Stimulated activated CD8-positive, alpha-beta memory T cell treated with anti-CD3 and anti-CD28 coated beads, Interleukin-15, amount 100 ng/mL, for 48 hours (primary cell): Measurements from ENCODE around the gene ZNF641.

ENCODE experiments used
- DNase-seq, 2 donors: peaks; one replicate each; pipeline ENCODE4 v3.0.0-alpha.2; 2020; ENCODE audit warnings: low read depth in 2 of 2

Gene ZNF641

GRCh38 chr12:48350249-48351021 is at the start of gene ZNF641:
ZNF641 (minus strand) TSS chr12:48350919; CDS start chr12:48348090, 2,829 bp downstream.
- DNase-seq, result peak; percentile 64 to 69

DNA sequence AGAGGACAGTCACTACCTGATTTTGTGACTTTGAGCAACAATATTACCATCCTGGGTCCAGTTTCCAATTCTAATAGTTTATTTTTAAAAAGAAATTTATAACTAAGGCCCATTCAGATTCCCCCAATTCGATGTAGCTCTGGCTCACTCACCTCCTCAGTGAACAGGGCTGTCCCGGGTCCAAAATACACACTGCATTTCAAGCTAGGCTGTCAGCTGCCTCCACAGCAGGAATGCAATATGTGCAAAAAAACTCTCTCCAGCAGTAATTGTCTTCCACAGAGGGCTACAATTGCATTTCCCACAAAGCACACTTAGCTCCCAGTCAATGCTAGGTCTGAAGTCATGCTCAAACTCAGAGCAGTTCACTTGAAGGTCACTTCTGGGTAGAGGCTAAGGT is 39.3 kb upstream of the ZNF641 start:
- DNase-seq, result no peak

DNA sequence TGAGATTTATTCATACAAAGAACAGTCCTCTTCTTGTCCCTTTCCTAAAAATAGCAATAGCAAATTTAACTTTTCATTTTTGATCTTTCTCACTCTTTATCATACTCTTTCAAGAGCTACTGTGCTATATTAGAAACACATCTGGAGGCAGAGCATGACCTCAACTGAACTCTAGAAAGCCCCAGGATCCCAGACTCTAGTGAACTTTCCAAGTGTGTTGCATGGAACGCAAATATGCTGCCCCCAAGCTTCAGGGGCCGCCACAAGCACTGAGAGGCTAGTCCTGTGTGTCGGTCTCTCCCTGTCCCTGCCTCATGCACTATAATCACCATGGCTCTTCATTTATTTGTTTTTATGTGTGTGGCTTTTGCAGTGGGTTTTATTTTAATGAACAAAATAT is 38.7 kb upstream of the ZNF641 start:
- DNase-seq, result no peak

DNA sequence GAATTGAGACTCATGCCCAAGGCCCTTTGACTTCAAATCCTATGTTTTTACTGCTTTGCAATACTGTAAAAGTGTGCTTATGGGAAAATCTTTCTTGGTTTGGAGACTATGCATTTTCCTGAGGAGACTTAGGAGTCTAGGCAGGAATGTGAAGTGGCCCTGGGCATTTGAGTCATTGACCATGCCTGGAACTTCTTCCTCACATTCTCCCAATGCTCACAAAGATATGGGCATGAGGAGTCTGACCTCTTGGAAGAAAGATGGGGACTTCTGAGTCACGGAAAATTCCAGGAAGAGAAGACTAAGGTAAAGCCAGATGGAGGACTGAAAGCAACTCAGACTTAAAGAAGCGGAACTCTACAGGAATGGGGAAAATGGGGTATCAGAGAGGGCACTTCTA is 38.2 kb upstream of the ZNF641 start:
- no peak for DNase-seq

DNA sequence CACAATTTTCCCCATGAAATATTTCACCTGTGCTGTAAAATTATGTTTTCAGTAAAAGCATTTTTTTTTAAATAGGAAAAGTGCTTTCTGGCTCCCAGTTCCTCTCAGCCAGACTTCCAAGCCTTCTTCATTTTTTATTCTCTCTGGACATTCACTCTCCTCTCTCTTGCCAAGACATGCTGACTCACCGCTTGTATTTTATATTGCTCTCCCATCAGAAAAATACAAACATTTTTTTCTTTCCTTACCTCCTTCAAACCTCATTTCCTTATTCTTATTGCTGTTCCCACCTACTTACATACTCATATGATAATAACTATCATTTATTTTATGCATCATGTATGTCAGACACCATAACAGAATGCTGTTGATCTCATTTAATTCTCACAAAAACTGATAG is 37.7 kb upstream of the ZNF641 start:
- DNase-seq, result no peak

DNA sequence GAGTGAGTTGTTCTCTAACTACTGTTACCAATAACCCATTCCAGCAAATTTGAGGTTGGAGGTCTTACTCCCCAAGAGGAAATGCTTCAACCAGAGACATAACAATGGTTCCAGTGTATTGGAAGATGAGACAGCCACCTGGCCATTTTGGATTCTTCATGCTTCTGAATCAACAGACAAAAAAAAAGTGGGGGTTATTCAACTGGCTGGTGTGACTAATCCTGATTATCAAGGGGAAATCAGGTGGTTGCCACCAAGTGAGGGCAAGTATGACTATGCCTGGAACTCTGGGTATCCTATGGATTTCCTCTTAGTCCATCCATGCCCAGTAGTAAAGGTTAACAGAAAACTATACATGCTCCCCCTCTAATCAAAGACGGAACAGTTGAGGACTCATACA is 29.9 kb upstream of the ZNF641 start:
- DNase-seq, result no peak

DNA sequence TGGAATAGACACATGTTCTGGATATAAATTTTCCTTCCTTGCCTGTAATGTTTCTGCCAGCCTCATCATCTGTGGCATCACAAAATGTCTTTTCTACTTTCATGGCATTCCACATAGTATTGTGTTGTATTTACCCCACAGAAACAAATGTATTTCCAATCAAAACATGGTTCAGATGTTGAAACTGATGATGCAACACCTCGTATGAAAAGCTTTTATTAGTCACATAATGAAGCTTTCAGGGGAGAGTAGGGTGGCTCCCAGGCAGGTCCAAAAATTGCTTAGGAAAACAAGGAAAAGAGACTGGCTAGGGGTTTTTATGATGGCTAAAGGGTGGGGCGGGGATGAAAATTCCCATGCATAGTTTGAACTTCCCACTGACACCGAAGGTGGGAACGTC is 29.1 kb upstream of the ZNF641 start:
- DNase-seq, result no peak

DNA sequence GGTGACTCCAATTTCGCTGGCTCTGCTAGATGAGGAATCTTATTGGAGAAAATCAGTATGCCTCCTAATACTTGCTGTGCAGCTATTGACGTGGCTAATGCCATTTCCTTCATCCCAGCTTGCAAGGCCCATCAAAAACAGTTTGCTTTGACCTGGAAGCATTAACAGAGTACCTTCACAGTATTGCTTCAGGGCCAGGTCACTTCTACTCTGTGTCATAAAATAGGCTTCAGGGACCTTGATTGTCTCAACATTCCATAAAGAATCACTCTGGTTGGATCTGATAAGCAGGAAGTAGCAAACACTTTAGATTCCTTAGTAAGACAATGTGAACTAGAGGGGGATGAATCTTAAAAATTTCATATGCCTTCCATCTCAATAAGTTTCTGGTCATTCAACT is 26.9 kb upstream of the ZNF641 start:
- DNase-seq, result no peak

GRCh38 chr12:48374164-48374563 is 23.4 kb upstream of the ZNF641 start:
- DNase-seq, result no peak

DNA sequence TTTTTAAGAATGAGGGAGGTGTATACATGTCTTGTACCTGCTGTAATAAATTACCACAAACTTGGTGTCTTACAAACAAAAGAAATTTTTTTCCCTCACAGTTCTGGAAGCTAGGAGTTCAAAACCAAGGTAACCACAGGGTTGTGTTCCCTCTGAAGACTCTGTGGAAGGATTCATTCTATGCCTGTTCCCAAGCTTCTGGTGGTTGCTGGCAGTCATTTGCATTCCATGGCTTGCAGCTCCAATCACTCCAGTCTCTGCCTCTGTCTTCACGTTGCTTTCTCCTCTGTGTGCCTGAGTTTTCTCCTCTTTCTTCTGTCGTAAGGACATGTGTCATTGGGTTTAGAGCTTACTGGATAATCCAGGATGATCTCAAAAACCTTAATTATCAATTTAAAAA is 15.4 kb upstream of the ZNF641 start:
- no peak for DNase-seq

- no peak for DNase-seq
Measured at GRCh38 chr12:48361664-48362339, 11.1 kb upstream of the ZNF641 start.

DNA sequence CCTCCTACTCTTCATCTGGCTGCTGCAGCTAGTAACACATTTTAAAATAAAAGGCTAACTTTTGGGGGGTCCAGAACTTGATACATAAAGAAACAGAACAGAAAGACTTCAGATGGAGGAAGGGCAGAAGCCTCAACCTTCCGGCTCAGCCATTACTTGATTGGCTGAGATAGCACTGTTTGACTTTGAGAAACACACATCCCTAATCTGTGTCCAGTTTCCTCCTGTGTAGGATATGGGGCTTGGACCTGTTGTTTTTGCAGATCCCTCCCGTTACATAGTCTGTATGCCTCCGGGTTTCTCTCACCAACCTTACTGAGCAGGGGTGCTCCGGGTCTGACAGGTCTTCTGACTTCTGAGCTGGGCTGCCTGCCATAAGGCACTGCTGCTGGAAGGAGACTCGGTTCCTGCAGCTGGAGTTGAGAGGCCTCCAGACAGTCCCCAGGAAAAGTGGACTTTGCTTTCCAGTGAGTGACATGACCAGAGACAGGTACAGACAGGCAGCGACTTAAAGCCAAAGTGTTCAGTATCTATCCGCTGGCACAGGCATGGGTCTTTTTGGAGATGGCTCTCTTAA is 8.3 kb upstream of the ZNF641 start:
- DNase-seq, result no peak

DNA sequence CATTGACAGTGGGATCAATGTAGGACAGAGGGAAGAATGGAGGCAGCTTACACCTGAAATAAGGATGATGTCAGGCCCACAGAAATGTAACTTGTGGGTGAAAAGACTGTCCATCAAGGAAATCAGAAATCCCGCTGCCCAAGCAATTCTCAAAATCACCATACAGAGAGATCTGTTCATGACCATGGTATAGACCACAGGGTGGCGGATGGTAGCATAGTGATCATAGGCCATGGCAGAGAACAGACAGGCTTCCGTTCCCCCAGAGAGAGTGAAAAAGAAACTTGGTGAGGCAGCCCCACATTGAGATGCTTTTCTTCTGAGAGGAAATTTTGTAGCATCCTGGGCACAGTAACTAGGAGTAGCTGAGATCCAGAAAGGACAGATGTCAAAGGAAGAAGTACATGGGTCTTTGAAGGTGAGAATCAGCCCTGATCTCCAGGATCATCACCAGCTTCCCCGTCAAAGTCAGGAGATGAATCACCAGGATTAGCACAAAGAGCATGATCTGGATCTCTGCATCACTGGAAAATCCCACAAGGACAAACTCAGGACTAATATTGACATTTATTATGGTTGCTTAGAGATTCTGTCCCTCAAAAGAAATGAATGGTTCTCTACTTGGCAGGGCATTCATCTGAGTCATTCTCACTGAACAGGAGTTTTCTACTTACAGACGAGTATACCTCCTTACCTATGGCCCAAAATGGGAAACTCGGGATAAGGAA is 5.5 kb upstream of the ZNF641 start:
- no peak for DNase-seq

- DNase-seq, result no peak
Measured at GRCh38 chr12:48352157-48352760, 1.5 kb upstream of the ZNF641 start.

DNA sequence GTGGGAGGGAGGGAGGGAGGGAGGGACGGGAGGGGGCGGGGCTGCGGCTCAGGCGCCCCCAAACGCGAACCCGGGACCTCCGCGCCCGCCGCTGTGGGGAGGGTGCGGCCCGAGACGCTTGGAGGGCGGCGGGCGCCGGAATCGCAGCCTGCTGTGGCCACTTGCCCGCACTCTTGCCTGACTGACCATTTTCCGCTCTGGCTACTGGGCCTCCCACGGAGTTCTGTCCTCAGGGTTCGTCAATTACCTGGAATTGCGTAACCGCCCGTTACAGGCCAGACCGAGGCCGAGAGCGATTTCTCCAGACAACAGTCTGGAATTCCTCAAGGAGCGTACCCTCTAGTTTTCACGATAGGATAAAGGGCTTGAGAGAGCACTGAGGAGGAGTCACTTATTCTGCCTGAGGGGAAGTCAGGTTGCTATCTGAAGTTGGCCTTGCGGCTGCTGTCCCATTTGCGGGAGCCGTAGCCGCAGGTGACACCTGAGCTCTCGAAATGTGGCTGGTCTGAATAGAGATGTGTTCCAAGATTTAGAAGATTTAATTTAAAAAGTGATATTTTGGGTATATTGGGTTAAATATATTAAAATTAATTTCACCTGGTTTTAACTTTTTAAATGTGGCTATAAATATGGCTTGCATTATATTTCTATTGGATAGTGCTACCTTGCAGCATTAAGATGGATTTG is 446 bp upstream of the ZNF641 start:
- DNase-seq, result no peak

DNA sequence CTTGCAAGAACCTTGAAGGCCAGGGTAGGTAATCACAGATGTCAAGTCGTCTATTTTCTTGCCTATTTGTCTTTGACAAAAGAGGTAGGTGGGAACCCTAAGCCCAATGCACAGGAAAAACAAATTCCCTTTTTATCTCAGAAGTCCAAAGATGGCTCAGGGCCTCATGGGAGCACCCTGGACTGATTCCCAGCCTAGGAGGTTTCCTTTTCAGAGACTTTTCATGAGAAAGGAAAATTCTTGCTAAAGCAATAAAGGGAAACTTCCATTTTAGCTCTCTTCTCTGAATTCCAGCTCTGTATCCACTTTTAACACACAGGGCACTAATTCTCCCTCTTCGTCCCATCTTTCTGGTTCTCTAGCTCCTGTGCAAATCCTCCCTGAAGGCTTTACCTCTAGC is 1.2 kb downstream of the ZNF641 start:
- DNase-seq, result no peak

- DNase-seq, result no peak
Measured at GRCh38 chr12:48342980-48343379, 7.7 kb downstream of the ZNF641 start.

DNA sequence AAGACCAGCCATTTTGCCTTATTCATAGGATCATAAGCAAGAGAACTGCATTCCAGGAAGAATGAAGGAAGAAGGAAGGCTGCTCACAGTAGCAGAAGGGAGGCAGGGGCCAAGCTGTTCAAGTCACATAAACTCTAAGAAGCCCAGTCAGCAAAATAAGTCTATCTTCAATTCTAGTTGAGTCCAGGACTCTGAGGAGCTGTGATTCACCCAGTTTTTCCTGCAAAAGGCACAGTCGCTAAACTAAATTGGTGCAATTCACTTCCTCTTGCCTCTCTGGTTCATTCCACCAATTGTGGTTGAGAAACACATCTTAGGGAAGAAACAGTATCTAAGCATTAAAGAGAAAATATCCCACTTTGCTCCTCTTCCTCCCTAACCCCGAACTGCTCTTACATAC is 9.8 kb downstream of the ZNF641 start:
- no peak for DNase-seq

DNA sequence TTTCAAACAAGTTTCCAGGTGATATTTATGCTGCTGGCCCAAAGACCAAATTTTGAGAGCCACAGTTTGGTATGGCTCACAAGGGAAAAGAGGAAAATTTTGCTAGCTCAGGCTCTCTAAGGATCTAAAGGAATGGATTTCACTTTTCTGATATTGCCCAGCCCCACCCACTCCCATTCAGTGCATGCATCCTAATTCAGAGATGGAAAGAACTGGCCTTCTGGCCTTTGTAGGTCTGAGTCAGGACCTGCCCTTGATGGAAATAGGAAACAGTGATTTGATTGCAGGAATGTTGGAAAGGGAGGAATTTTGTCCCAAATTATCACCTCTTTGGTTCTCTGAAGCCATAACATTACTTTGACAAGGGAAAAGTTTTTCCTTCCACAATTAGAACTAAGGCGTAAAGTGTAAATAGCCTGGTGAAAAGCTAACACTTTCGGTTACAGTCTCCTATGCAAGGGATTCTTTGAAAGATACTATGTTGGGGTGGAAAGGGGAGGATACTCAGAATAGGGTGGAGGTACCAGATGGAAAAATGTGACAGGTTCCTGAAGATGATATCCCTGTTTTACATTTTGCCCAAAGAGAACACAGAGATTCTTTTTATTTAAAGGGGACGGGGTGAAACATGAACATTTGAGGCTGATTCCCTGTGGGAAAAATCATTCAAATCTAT is 11.1 kb downstream of the ZNF641 start:
- DNase-seq, result no peak

GRCh38 chr12:48336564-48336963 is 14.2 kb downstream of the ZNF641 start:
- no peak for DNase-seq

DNA sequence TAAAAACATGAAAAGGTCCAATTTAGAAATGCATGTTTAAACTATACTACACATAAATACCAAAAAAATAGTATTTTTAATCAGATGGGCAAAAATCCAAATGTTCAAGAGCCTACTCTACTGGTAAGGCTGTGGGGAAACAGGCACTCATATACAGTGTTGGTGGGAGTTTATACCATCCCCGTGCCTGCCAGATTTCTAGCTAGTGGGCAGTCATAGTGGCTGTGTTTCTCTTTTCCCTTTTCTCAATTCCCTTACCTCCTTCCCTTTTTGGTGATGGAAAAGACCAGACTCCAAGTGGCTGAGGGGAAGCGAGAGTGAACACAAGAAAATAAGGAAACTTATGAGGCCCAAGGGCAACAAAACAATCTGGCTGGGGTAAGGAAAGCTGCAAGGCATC is 14.7 kb downstream of the ZNF641 start:
- DNase-seq, result no peak
